CD4-positive, alpha-beta T cell treated with Interleukin-6 at 100 ng/mL for 8 hours (primary cell): ENCODE measurements around the gene SUPV3L1.
"Not testable (repeated sequence)": the region's sequence is repeated elsewhere in the genome, so short reads cannot be mapped to it uniquely, and the experiment has no call there.

Source experiments
- DNase-seq: peaks from one replicate; pipeline ENCODE4 v3.0.0-alpha.2; 2020; ENCODE audit warnings: mixed read lengths, low spot score

The SUPV3L1 gene

DNA sequence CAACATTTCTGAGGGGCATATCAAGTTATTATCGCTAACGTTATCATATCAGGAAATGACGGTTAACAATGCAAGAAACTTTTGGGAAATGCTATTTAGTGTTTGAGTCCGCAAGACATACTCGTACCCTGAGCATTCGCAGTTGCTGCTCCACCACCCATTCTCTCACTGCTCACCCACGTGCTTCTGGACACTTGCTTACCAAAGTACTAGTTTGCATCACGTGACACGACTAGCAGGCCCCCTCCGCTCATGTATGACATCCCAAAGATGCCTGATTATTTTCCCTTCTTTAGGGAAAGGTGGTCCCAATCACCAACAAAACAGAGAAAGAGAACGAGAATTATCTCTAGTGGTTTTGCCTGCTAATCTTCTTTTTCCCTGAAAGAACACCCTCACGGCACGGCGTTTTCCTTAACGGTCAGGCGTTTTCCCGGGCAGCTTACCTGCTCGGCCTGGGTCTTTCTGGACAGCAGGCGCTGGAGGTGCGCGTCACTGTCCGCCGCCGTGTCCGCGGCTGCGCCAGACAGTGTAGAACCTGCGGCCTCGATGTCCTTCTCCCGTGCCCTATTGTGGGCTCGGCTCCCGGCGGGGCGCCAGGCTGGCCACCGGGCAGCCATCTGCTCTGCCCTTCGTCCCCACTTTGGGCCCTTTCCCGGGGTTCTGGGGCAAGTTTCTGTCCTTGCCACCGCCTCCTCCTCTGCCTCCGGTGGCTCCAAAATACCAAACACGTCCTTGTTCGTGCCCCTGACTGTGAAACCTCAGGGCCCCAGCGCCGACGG, at the start of gene SUPV3L1:
Gene SUPV3L1 (plus strand): TSS at position 492 of the 782 bp plus-strand sequence. CDS start 58 bp downstream, at position 550.
- peak; percentile 91 for DNase-seq

DNA sequence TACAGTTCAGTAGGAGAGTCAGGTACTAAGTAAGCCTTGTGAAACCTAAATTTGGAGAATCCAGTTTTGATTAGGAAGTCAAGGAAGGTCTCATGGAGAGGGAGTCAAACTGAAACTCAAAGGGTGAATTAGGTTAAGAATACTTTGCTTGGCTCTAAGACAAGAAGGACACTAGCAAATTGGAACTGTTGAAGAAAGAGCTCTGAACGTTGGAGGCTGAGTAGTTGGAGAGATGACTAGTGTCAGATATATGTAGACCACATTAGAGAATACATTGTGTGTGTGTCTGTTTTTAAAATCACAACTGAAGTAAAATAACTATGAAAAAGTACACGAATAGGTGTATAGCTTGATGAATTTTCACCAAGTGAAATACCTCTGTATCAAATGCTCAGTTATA, 49.8 kb upstream of the SUPV3L1 start:
- DNase-seq, result no peak

DNA sequence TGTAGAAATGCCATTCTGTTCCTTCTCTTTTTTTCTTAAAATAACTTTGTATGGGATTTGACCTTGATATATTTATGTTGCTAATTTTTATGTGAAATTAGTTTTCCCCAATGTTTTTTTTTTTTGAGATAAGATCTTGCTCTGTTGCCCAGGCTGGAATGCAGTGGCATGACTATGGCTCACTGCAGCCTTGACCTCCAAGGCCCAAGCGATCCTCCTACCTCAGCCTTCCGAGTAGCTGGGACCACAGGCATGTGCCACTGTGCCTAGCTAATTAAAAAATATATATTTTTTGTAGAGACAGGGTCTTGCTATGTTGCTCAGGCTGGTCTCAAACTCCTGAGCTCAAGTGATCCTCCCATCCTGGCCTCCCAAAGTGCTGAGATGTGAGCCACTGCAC, 40.1 kb upstream of the SUPV3L1 start:
- no peak for DNase-seq

DNA sequence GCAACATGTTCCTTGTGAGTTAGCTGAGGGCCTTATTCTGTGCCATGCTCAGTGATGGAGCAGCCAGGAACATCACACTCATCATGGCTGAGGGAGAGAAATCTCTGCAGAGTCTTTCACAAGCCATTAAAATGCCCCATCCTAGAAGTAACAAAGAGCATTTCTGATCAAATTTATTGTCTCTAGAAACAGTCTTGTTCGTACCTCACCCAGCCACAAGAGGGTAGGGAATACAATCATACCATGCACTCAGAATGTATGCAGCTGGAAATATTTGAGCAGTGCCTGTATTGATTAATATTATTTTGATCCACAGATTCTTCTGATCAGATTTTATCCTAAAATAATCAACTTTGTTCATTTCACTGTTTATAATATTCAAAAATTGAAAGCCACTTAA, 38.7 kb upstream of the SUPV3L1 start:
- DNase-seq, result no peak

DNA sequence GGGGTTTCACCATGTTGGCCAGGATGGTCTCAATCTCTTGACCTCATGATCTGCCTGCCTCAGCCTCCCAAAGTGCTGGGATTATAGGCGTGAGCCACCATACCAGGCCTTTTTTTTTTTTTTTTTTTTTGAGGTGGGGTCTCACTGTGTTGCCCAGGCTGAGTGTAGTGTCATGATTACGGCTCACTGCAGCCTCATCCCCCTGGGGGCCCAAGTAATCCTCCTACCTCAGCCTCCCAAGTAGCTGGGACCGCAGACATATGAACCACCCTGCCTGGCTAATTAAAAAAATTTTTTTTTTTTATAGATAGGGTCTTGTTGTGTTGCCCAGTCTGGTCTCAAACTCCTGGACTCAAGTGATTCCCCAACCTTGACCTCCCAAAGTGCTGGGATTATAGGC, 38.0 kb upstream of the SUPV3L1 start:
- DNase-seq, result not testable (repeated sequence)

DNA sequence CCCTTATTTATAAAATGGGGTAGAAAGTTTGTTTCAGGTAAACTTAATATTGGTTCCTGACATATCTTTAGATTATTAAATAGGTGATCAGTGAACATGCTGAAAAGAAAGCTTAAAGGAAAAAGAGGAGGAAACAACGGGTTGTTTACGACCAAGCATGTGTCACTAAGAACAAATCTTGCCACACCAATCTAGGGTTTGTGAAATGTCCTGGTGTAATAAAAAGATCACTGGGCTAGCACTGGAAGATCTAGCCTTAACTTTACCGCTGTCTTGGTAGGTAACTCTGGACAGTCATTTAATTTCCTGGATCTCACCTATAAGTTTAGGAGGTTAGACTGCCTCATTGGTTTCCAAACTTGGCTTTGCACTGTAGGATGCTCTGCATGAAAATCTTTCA, 37.1 kb upstream of the SUPV3L1 start:
- no peak for DNase-seq

DNA sequence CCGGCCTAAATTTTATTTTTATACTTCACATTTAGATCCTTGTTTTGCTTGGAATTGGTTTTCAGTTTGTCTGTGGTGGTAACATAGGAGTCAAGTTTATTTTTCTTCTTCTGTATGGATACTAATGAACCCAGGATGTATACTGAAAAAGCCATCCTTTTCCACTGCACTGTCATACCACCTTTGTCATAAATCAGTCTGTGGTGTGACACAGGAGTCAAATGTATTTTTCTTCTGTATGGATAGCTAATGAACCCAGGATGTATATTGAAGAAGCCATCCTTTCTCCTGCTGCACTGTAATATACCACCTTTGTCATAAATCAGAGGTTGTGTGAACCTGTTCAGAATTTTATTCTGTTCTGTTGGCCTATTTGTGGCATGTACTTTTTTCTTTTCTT, 34.7 kb upstream of the SUPV3L1 start:
- no peak for DNase-seq

DNA sequence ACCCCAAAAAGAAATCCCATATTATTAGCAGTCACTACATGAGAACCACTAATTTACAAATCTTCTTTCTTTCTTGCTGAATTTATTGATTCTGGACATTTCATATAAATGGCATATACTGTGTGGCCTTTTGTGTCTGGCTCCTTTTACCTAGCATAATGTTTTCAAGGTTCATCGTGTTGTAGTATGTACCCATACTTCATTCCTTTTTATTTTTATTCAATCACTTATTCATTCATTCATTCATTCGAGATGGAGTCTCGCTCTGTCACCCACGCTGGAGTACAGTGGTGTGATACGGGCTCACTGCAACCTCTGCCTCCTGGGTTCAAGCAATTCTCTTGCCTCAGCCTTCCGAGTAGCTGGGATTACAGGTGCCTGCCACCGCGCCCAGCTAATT, 34.2 kb upstream of the SUPV3L1 start:
- no peak for DNase-seq

DNA sequence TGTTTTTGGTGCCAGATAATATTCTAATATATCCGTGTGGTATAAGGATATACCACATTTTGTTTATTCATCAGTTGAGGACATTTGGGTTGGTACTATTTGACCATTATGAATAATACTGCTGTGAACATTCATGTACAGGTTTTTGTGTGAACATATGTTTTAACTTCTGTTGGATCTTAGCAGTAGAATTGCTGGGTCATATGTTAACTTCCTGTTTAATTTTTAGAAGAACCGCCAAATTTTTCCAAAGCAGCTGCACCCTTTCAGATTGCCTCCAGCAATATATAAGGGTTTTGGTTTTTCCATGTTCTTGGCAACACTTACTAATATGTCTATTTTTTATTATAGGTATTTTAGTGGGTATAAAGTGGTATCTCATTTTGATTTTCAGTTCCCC, 33.3 kb upstream of the SUPV3L1 start:
- DNase-seq, result no peak

DNA sequence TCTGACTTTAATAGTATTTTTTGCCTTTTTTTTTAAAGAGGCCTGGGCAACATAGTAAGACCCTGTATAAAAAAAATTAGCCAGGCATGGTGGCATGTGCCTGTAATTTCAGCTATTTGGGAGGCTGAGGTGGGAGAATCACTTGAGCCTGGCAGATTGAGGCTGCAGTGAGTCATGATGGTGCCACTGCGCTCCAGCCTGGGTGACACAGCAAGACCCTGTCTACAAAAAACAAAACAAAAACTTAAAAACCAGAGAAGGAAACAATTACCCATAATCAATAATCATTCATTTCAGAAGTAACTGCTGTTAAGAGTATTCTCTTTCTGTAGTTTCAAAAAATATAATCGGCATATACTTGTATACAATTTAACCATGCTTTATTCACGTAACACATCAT, 28.1 kb upstream of the SUPV3L1 start:
- no peak for DNase-seq

DNA sequence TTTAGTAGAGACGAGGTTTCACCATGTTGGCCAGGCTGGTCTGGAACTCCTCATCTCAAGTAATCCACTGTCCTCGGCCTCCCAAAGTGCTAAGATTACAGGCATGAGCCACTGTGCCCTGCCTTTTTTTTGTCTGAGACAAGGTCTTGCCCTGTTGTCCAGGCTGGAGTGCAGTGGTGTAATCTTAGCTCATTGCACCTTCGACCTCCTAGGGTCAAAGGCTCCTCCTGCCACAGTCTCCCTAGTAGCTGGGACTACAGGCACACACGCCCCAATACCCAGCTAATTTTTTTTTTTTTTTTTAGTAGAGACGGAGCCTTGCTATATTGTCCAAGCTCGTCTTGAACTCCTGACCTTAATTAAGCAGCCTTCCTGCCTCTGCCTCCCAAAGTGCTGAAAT, 26.8 kb upstream of the SUPV3L1 start:
- no peak for DNase-seq

DNA sequence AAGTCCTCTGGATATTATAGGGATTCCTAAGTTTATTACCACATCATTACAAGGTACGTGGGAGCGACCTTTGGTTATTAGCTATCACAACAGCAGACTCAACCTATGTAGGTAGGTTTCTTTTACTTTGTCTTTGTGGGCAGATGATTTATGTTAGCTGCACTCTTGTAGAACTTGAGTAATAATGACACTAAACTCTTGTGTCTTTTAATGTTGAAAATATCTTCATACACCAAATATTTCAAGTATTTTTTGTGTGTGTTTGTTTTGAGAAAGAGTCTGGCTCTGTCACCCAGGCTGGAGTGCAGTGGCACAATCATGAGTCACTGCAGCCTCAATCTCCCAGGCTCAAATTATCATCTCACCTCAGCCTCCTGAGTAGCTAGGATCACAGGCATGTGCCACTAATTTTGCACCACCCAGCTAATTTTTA, 19.2 kb upstream of the SUPV3L1 start:
- DNase-seq, result no peak

DNA sequence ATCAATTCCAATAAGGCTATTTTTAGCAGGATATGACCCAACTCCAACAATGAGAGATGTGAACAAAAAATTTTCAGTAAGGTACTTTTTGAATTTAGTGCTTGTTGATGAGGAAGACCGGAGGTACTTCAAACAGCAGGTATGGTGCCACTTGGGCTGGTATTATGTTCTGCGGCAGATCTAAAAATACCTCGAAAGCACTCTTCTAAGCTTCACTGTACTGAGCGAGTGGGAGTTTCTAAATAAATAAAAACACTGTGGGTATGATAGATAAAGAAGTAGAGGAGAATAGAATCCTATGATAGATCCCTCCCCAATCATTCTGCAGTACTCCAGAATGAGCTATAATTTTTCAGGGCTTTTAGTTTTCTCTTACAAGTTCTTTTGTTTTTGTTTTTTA, 11.5 kb upstream of the SUPV3L1 start:
- no peak for DNase-seq

DNA sequence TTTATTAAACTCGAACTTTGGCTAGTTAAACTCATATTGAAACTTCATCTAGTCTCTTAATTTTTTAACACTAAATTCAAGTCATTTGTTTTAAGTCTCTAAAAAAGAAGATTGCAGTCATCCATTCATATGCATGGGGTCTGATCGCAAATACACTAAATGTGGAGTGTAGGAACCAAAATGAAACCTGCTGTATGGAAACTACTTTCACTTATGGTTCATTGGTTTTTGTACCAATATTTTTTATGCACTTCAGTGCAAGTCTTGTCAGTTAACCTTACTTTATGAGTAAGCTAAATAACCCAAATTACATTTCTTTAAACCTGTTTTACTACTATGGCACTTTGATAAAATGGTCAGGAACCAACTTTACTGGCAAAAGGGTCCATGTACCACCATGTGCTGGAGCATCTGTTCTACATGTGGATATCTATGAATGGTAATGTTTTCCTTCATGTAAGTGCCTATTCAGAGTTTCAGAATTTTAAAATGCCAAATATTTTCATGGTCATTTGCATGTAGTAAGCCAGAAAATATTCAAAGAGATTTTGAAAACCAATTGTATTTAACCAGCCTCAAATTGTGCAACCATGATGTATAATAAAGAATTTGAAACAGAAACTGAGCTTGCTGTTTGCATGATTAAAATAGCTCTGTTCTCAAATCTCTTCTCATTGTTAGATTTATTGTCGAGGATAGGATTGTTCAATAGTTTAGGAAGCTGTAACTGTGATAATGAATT, 7.6 kb upstream of the SUPV3L1 start:
- no peak for DNase-seq

DNA sequence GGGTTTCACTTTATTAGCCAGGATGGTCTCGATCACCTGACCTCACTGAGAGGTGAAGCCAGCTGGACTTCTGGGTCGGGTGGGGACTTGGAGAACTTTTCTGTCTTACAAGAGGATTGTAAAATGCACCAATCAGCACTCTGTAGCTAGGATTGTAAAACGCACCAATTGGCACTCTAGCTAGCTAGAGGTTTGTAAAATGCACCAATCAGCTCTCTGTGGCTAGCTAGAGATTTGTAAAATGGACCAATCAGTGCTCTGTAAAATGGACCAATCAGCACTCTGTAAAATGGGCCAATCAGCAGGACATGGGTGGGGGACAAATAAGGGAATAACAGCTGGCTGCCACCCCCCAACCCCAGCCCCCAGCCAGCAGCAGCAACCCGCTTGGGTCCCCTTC, 4.7 kb upstream of the SUPV3L1 start:
- DNase-seq, result not testable (repeated sequence)

DNA sequence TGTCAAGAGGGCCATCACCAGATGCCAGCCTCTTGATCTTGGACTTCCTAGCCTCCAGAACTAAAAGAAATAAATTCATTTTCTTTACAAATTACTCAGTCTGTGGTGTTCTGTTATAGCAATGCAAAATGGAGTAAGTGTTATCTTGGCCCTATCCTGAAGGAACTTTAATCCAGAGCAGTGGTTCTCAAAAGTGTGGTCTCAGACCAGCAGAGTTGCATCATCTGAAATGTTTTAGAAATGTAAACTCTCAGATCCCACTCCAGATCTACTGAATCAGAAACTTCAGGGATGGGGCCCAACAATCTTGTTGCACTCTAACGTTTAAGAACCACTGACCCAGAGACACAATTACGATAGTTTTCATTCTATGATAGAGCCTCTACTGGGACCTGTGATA, 3.2 kb upstream of the SUPV3L1 start:
- DNase-seq, result no peak

DNA sequence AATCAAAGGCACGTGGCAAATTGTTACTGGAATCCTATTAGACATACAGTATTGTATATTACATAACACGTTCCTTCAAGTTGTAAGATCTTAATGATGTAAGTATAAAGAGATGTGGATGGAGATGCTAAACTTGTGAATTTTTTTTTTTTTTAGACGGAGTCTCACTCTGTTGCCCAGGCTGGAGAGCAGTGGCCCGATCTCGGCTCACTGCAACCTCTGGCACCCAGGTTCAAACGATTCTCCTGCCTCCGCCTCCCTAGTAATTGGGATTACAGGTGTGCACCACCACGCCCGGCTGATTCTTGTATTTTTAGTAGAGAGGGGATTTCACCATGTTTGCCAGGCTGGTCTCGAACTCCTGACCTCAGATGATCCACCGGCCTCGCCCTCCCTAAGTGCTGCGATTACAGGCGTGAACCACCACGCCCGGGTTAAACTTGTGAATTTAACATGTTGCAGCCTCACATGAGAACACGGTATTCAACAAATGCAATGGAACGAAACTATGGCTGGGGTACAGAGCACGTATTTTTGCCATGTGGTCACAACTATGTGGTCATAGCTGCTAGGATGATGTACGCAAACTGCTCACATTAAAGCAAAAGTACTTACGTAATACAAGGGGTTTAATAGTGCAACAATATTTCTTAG, 818 bp upstream of the SUPV3L1 start:
- DNase-seq, result no peak

DNA sequence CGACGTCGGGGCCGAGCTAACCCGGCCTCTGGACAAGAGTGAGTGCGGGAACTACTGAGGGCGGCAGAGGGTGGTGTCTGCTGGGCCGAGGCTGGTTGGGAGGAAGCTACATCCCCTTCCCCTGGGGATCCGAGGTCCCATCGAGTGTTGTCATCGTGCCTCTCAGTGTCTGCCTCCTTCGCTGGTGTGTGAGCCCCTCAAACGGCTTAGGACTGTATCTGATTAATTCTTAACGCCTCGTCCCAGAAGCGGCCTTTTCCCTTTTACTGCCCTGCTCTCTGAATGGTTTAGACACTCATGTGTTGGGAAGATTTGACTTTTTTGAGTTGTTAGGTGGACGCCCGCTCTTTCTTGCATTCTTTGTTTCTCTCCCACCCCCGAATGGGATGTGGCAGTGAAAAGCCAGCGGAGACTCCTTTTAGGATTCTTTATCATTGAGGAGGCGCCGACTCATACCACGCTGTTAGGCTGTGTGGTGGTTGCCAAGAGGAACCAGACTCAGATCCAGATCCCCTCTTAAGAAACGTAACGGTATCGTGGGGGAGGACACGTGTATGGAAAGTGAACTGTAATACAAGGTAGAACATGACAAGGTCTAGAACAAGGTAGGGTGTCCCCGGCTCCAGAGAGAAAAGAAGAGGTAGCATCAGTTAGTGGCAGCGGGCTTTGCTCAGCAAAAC, 631 bp downstream of the SUPV3L1 start:
- no peak for DNase-seq

DNA sequence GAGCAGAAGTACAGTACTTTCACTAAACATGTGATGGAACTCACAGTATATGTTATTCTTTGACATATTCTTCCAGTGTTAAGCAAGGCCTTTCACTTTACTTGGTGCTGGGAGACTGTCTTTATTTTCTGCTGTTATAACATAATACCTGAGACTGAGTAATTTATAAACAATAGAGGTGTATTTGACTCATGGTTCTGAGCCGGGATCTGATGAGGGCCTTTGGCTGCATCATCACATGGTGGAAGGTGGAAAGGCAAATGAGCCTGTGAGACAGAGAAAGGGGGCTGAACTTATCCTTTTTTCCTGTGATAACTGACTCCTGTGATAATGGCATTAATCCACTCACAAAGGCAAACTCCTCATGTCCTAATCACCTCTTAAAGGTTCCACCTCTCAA, 1.4 kb downstream of the SUPV3L1 start:
- DNase-seq, result no peak

DNA sequence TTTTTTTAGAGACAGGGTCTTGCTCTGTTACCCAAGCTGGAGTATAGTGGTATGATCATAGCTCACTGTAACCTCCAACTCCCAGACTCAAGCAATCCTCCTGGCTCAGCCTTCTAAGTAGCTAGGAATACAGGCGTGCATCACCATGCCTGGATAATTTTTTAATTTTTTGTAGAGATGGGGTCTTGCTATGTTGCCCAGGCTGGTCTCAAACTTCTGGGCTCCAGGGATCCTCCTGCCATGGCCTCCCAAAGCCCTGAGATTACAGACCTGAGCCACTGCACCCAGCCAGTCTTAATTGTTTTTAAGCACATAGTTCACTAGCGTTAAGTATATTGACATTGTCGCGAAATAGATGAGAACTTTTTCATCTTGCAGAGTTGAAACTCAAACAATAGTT, 2.0 kb downstream of the SUPV3L1 start:
- DNase-seq, result no peak

DNA sequence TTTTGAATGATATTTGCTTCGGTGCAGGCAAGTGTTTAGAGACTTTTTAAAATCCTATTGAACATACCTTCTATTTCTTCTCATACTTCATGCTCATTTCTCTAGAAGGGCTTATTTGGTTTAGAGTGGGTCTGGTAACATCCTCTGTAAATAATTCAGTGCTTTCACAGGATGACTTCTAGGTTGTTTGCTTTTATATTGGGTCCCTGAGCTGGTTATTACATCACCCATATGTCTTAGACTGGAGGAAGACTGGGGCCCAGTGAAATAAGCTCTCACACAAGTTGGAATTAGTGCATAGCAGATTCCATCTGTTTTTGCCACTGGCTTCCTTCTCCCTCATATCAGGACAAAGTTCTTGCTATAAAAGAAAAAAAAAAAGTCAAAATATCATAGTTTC, 6.5 kb downstream of the SUPV3L1 start:
- DNase-seq, result no peak

DNA sequence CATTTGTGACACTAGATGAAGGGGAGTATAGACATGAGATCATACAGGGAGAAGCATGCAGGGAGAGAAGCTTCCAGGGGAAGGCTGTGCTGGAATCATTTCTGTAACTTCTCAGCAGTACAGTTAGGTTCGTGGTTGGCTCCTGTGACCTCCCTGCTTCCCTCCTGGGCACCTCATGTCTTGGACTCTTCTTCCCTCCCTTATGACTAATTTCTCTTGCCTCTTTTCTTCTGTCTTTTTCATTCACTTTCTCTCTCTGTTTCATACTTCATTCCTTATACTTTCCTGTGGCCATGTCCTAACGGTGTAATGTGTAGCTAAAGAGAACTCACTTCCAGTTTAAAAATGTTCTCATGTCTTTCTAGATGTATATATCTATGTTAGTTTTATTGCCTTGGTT, 21.0 kb downstream of the SUPV3L1 start:
- no peak for DNase-seq

DNA sequence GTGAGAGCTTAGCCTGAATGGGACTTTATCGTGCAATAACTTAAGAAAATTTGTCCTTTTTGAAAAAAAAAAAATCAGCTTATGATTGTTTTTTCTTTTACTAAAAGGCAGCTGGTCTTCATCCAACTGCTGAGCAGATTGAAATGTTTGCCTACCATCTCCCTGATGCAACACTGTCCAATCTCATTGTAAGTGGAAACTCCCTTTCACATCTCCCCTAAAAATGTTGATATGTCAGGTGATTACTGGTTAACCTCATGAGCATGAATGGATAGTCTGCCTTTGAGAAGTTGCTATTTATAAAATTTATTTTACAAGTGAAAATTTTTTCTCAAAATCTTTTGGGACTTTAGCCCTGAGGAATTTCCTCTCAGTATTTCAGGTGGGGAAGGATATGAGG, 22.3 kb downstream of the SUPV3L1 start:
- DNase-seq, result no peak
